Neural progenitor cell (in vitro differentiated cells): ENCODE data around the gene DNTTIP2.
"Not testable (repeated sequence)": the region's sequence is repeated elsewhere in the genome, so short reads cannot be mapped to it uniquely, and the experiment has no call there.

Source experiments
- EZH2 ChIP-seq: fragments of 200-600 bp; sonication (generic); IDR thresholded peaks from 2 replicates; pipeline ENCODE4 v1.6.1; 2017; ENCODE audit warnings: antibody characterized with exemption, mild to moderate bottlenecking, moderate library complexity
- TF ChIP-seq, protein P1 (sequence below): fragments of 200-600 bp; sonication (generic); IDR thresholded peaks from 2 replicates; pipeline ENCODE4 v1.5.1; 2017; ENCODE audit warnings: antibody characterized with exemption, mild to moderate bottlenecking

DNA sequence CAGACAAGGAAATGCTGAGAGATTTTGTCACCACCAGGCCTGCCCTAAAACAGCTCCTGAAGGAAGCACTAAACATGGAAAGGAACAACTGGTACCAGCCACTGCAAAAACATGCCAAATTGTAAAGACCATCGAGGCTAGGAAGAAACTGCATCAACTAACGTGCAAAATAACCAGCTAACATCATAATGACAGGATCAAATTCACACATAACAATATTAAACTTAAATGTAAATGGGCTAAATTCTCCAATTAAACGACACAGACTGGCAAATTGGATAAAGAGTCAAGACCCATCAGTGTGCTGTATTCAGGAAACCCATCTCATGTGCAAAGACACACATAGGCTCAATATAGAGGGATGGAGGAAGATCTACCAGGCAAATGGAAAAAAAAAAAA is 21.4 kb downstream of the DNTTIP2 start:
- TF ChIP-seq, protein P1, sequence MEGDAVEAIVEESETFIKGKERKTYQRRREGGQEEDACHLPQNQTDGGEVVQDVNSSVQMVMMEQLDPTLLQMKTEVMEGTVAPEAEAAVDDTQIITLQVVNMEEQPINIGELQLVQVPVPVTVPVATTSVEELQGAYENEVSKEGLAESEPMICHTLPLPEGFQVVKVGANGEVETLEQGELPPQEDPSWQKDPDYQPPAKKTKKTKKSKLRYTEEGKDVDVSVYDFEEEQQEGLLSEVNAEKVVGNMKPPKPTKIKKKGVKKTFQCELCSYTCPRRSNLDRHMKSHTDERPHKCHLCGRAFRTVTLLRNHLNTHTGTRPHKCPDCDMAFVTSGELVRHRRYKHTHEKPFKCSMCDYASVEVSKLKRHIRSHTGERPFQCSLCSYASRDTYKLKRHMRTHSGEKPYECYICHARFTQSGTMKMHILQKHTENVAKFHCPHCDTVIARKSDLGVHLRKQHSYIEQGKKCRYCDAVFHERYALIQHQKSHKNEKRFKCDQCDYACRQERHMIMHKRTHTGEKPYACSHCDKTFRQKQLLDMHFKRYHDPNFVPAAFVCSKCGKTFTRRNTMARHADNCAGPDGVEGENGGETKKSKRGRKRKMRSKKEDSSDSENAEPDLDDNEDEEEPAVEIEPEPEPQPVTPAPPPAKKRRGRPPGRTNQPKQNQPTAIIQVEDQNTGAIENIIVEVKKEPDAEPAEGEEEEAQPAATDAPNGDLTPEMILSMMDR = not testable (repeated sequence)
- TF ChIP-seq EZH2 = not testable (repeated sequence)
